GM23248 (cell line): Measurements from ENCODE around the gene PHOSPHO1. TPM values are rescaled to one million over a fixed set of nuclear protein-coding genes. Genes with fewer than 3 reads are reported as not detected.

Experiments
- DNase-seq: peaks from one replicate; pipeline ENCODE4 v3.0.0-alpha.2; 2015
- H2AFZ ChIP-seq: fragments of 200-600 bp; sonication (generic); 2 replicates; pipeline ENCODE4 v1.6.1; 2016; ENCODE audit warnings: antibody characterized with exemption
- H3F3A ChIP-seq: fragments of 200-600 bp; sonication (generic); 2 replicates; pipeline ENCODE4 v1.6.1; 2016; ENCODE audit warnings: mild to moderate bottlenecking, antibody characterized with exemption, mixed run types; ENCODE audit not compliant: insufficient read depth
- H3K27ac ChIP-seq: fragments of 200-600 bp; sonication (generic); 2 replicates; pipeline ENCODE4 v1.5.1; 2016; ENCODE audit warnings: mild to moderate bottlenecking
- H3K27me3 ChIP-seq: fragments of 200-600 bp; sonication (generic); replicated peaks from 2 replicates; pipeline ENCODE4 v1.6.1; 2016; ENCODE audit warnings: mild to moderate bottlenecking; ENCODE audit not compliant: insufficient read depth
- H3K36me3 ChIP-seq: fragments of 200-600 bp; sonication (generic); 2 replicates; pipeline ENCODE4 v1.6.1; 2016; ENCODE audit warnings: low read depth, mild to moderate bottlenecking
- H3K4me1 ChIP-seq: fragments of 200-600 bp; sonication (generic); 2 replicates; pipeline ENCODE4 v1.6.1; 2016; ENCODE audit warnings: mild to moderate bottlenecking; ENCODE audit not compliant: insufficient read depth
- H3K4me2 ChIP-seq: fragments of 200-600 bp; sonication (generic); one replicate; pipeline ENCODE4 v1.6.1; 2016; ENCODE audit warnings: mild to moderate bottlenecking; ENCODE audit not compliant: unreplicated experiment
- H3K4me3 ChIP-seq: fragments of 200-600 bp; sonication (generic); 2 replicates; pipeline ENCODE4 v1.5.1; 2016; ENCODE audit warnings: mild to moderate bottlenecking
- H3K79me2 ChIP-seq: fragments of 200-600 bp; sonication (generic); 2 replicates; pipeline ENCODE4 v1.6.1; 2016; ENCODE audit warnings: mild to moderate bottlenecking; ENCODE audit not compliant: insufficient read depth
- H3K9ac ChIP-seq: fragments of 200-600 bp; sonication (generic); 2 replicates; pipeline ENCODE4 v1.6.1; 2016; ENCODE audit warnings: mild to moderate bottlenecking
- H3K9me2 ChIP-seq: fragments of 200-600 bp; sonication (generic); 2 replicates; pipeline ENCODE4 v1.6.1; 2016; ENCODE audit warnings: mixed run types, mild to moderate bottlenecking, moderate library complexity; ENCODE audit not compliant: insufficient read depth
- H3K9me3 ChIP-seq: fragments of 200-600 bp; sonication (generic); one replicate; pipeline ENCODE4 v1.6.1; 2017; ENCODE audit warnings: low read depth
- H4K20me1 ChIP-seq: fragments of 200-600 bp; sonication (generic); 2 replicates; pipeline ENCODE4 v1.6.0; 2016; ENCODE audit not compliant: insufficient read depth
- EZH2 ChIP-seq: fragments of 200-600 bp; sonication (generic); IDR thresholded peaks from 2 replicates; pipeline ENCODE4 v1.6.1; 2018; ENCODE audit warnings: antibody characterized with exemption, mild to moderate bottlenecking; ENCODE audit not compliant: insufficient read depth, poor library complexity, severe bottlenecking
- EZH2phosphoT487 ChIP-seq: fragments of 200-600 bp; sonication (generic); IDR thresholded peaks from 2 replicates; pipeline ENCODE4 v1.6.1; 2018; ENCODE audit warnings: antibody characterized with exemption, moderate library complexity, mild to moderate bottlenecking, low read depth; ENCODE audit not compliant: insufficient read depth
- WGBS, 2 experiments: methylation state at CpG; one replicate each; pipeline ENCODE4 v1.1.6; 2015 to 2017; ENCODE audit warnings: low lambda C conversion rate in 2 of 2, low coverage in 1 of 2; ENCODE audit errors: missing lambda C conversion rate in 2 of 2; 5-methylcytosine and 5-hydroxymethylcytosine counted together
- in situ Hi-C: fragments of 300-500 bp; cut with MboI; formaldehyde crosslinking; loops from 2 replicates; pipeline ENCODE4 v1.15.0; 2020
- polyA plus RNA-seq: library from polyadenylated mRNA; unstranded; fragments of >200 nt; fragmentation: Nextera tagmentation; extraction: Ambion mirVana; gene quantifications from 2 replicates; pipeline ENCODE4 v1.2.1, GENCODE V29; 2016
- total RNA-seq: library from RNA; depleted of rRNA; stranded (reverse); fragments of >200 nt; shearing (Covaris generic); gene quantifications from 2 replicates; pipeline ENCODE4 v1.2.3, GENCODE V29; 2014

Gene PHOSPHO1
- total and polyA plus RNA-seq, 2 experiments from 2014 or later = not detected

- H3K4me2 ChIP-seq = no peak overlapping the region
- no peak overlapping the region for H3K9ac ChIP-seq
- DNase-seq = peak; percentile 67
- no peak overlapping the region for H3K27ac ChIP-seq
- no peaks in the 10 kb centered on the region for H3K9me3 ChIP-seq
- no peak for TF ChIP-seq EZH2
- TF ChIP-seq EZH2phosphoT487 = no peak
- no peaks in the 10 kb centered on the region for H3K9me2 ChIP-seq
- peaks cover 11% of the 10 kb centered on the region for H3K27me3 ChIP-seq
- 52 to 57% methylated on average over 8 of the region's 8 CpGs for WGBS, 2 experiments
- H3F3A ChIP-seq = no peaks in the 10 kb centered on the region
- H3K4me3 ChIP-seq = no peak overlapping the region
- H4K20me1 ChIP-seq = no peaks in the 10 kb centered on the region
- no peaks in the 10 kb centered on the region for H3K79me2 ChIP-seq
- no peaks in the 10 kb centered on the region for H3K4me1 ChIP-seq
- H2AFZ ChIP-seq = no peak overlapping the region
- no peaks in the 10 kb centered on the region for H3K36me3 ChIP-seq
- in situ Hi-C loops = no loop called here
These were observed 29.1 kb downstream of the PHOSPHO1 start for GRCh38 chr17:49201481-49201927.

- Histone ChIP-seq H3K4me2 (no peak overlapping the region), H4K20me1 (no peaks in the 10 kb centered on the region), H3K9me2 (no peaks in the 10 kb centered on the region), H3K79me2 (no peaks in the 10 kb centered on the region), H3K9ac (no peak overlapping the region), H2AFZ (no peak overlapping the region), H3K9me3 (no peaks in the 10 kb centered on the region), H3K36me3 (no peaks in the 10 kb centered on the region), H3F3A (no peaks in the 10 kb centered on the region), H3K27ac (no peak overlapping the region), H3K4me1 (no peaks in the 10 kb centered on the region), H3K4me3 (no peak overlapping the region), H3K27me3 (peaks cover 4% of the 10 kb centered on the region; the same call in 1 of the 2 replicates)
- in situ Hi-C loops = no loop called here
- TF ChIP-seq EZH2phosphoT487 = no peak
- no peak for TF ChIP-seq EZH2
- DNase-seq = no peak
- 79 to 85% methylated on average over 12 to 13 of the region's 13 CpGs for WGBS, 2 experiments
These were observed 30.0 kb downstream of the PHOSPHO1 start for GRCh38 chr17:49200423-49201083.

GRCh38 chr17:49198211-49198610, 32.4 kb downstream of the PHOSPHO1 start:
- no peaks in the 10 kb centered on the region for H3K79me2 ChIP-seq
- H3K27ac ChIP-seq = no peak overlapping the region
- H3K9ac ChIP-seq = no peak overlapping the region
- H3K4me3 ChIP-seq = no peak overlapping the region
- no peaks in the 10 kb centered on the region for H3K9me2 ChIP-seq
- H2AFZ ChIP-seq = no peak overlapping the region
- in situ Hi-C loops = no loop called here
- 59 to 68% methylated on average over 2 of the region's 2 CpGs for WGBS, 2 experiments
- no peaks in the 10 kb centered on the region; the same call in 1 of the 2 replicates for H3K27me3 ChIP-seq
- no peaks in the 10 kb centered on the region for H3K4me1 ChIP-seq
- no peaks in the 10 kb centered on the region for H3F3A ChIP-seq
- no peak for TF ChIP-seq EZH2phosphoT487
- no peak for TF ChIP-seq EZH2
- no peaks in the 10 kb centered on the region for H3K36me3 ChIP-seq
- no peaks in the 10 kb centered on the region for H4K20me1 ChIP-seq
- H3K4me2 ChIP-seq = no peak overlapping the region
- no peaks in the 10 kb centered on the region for H3K9me3 ChIP-seq
- no peak for DNase-seq

GRCh38 chr17:49197346-49197998, 33.1 kb downstream of the PHOSPHO1 start:
- H3K9me3 ChIP-seq = no peaks in the 10 kb centered on the region
- no peaks in the 10 kb centered on the region for H3K4me1 ChIP-seq
- no peak overlapping the region for H3K4me2 ChIP-seq
- H4K20me1 ChIP-seq = no peaks in the 10 kb centered on the region
- no peak for TF ChIP-seq EZH2
- no peak for TF ChIP-seq EZH2phosphoT487
- in situ Hi-C loops = no loop called here
- DNase-seq = peak; percentile 30
- no peaks in the 10 kb centered on the region for H3F3A ChIP-seq
- no peak overlapping the region for H3K27ac ChIP-seq
- no peaks in the 10 kb centered on the region for H3K9me2 ChIP-seq
- H3K27me3 ChIP-seq = no peaks in the 10 kb centered on the region
- H3K4me3 ChIP-seq = no peak overlapping the region
- no peaks in the 10 kb centered on the region for H3K36me3 ChIP-seq
- H2AFZ ChIP-seq = peak overlapping the region; percentile 39; the same call in 1 of the 2 replicates
- H3K9ac ChIP-seq = no peak overlapping the region
- H3K79me2 ChIP-seq = no peaks in the 10 kb centered on the region
- 13 to 24% methylated on average over 5 of the region's 5 CpGs for WGBS, 2 experiments
